Endothelial cell of umbilical vein (primary cell): ENCODE data around the gene CSNK2B. TPM values are rescaled to one million over a fixed set of nuclear protein-coding genes. Genes with fewer than 3 reads are reported as not detected.
A peak's percentile ranks its signal among the peaks of the same experiment; 100 is the strongest.

Experiments used
- BruUV-seq: library from RNA; stranded (reverse); fragments of 400-500 nt; replicated peaks from 2 replicates; lab custom pipeline; 2021; lab: Mats Ljungman, UMichigan
- CTCF ChIA-PET: fragments of 300-600, 350-600 bp; sonication (Branson Sonifier 250); formaldehyde crosslinking; loops from one replicate; lab custom pipeline; 2021; ENCODE audit warnings: antibody characterized with exemption, inconsistent platforms; lab: Charles Lee
- POLR2A ChIA-PET: fragments of 300-600, 350-600 bp; sonication (Branson Sonifier 250); formaldehyde crosslinking; loops from one replicate; lab custom pipeline; 2021; ENCODE audit warnings: antibody characterized with exemption, inconsistent platforms; lab: Charles Lee
- DNase-seq: peaks from one replicate; pipeline ENCODE4 v3.0.0-alpha.2; 2011; ENCODE audit warnings: low read depth, low spot score
- FAIRE-seq: peaks from 2 replicates; lab custom pipeline; 2011; peaks lifted over from hg19 to GRCh38; lab: Jason Lieb, UNC
- H2AFZ ChIP-seq: 2 replicates; pipeline ENCODE4 v1.6.0; 2012; ENCODE audit warnings: low read depth, low read length, control low read depth, inconsistent platforms
- H3K27ac ChIP-seq: 2 replicates; pipeline ENCODE4 v1.5.1; 2011; ENCODE audit warnings: low read depth, mild to moderate bottlenecking, control low read depth, low read length, moderate library complexity; ENCODE audit not compliant: insufficient read depth
- H3K27me3 ChIP-seq, 2 experiments: 2 replicates each; pipeline versions ENCODE4 v1.6.0 to v1.6.1; 2011; ENCODE audit warnings: low read length in 2 of 2, mixed read lengths in 1 of 2; ENCODE audit not compliant: control insufficient read depth in 2 of 2, insufficient read depth in 2 of 2
- H3K36me3 ChIP-seq, 2 experiments: 2 replicates in 1 of 2; 3 replicates in 1 of 2; pipeline ENCODE4 v1.5.1; 2011; ENCODE audit warnings: low read length in 2 of 2, mild to moderate bottlenecking in 1 of 2, moderate library complexity in 1 of 2; ENCODE audit not compliant: control insufficient read depth in 2 of 2, insufficient read depth in 2 of 2; ENCODE audit errors: extremely low read depth in 1 of 2
- H3K4me1 ChIP-seq: 3 replicates; pipeline ENCODE4 v1.5.1; 2011; ENCODE audit warnings: mild to moderate bottlenecking, low read length; ENCODE audit not compliant: control insufficient read depth, insufficient read depth; ENCODE audit errors: extremely low read depth
- H3K4me2 ChIP-seq: 2 replicates; pipeline ENCODE4 v1.6.1; 2011; ENCODE audit warnings: low read length, control low read depth, mixed read lengths; ENCODE audit not compliant: insufficient read depth
- H3K4me3 ChIP-seq, 3 experiments: fragments of 200-600 bp in 1 of 3; sonication (generic), shearing (Covaris generic) in 1 of 3; replicated peaks in 1 of 3; 2 replicates each; pipeline ENCODE4 v1.5.1; 2011 to 2016; ENCODE audit warnings: control low read depth in 3 of 3, low read length in 3 of 3, mild to moderate bottlenecking in 2 of 3, inconsistent platforms in 1 of 3, low read depth in 1 of 3, moderate library complexity in 1 of 3; ENCODE audit not compliant: insufficient read depth in 1 of 3
- H3K79me2 ChIP-seq: 2 replicates; pipeline ENCODE4 v1.6.0; 2012; ENCODE audit warnings: low read length, inconsistent platforms; ENCODE audit not compliant: control insufficient read depth, insufficient read depth
- H3K9ac ChIP-seq: replicated peaks from 2 replicates; pipeline ENCODE3; 2011; ENCODE audit warnings: low read length, control low read depth; ENCODE audit not compliant: insufficient read depth; ENCODE audit errors: extremely low read depth
- H3K9me1 ChIP-seq: replicated peaks from 3 replicates; pipeline ENCODE4 v1.6.0; 2011; ENCODE audit warnings: mild to moderate bottlenecking, low read length; ENCODE audit not compliant: control insufficient read depth, insufficient read depth; ENCODE audit errors: extremely low read depth
- H3K9me3 ChIP-seq: replicated peaks from 2 replicates; pipeline ENCODE4 v1.5.1; 2012; ENCODE audit warnings: low read length, inconsistent platforms; ENCODE audit not compliant: control insufficient read depth, insufficient read depth
- H4K20me1 ChIP-seq: replicated peaks from 2 replicates; pipeline ENCODE3; 2011; ENCODE audit warnings: mild to moderate bottlenecking, low read length; ENCODE audit not compliant: control insufficient read depth, insufficient read depth; ENCODE audit errors: extremely low read depth
- CTCF ChIP-seq, 2 donors: IDR thresholded peaks; 1 replicate in 1 of 2; 2 replicates in 1 of 2; pipeline ENCODE4 v1.5.1; 2011; ENCODE audit warnings: low read length in 2 of 2, mild to moderate bottlenecking in 2 of 2, moderate library complexity in 2 of 2, control low read depth in 1 of 2, inconsistent platforms in 1 of 2, low read depth in 1 of 2; ENCODE audit not compliant: insufficient read depth in 1 of 2; ENCODE audit errors: extremely low read depth in 1 of 2
- EZH2 ChIP-seq: IDR thresholded peaks from 2 replicates; pipeline ENCODE4 v1.6.1; 2012; ENCODE audit warnings: borderline replicate concordance, low read depth, mild to moderate bottlenecking, moderate library complexity, low read length, inconsistent platforms; ENCODE audit not compliant: severe bottlenecking
- GATA2 ChIP-seq: IDR thresholded peaks from 2 replicates; pipeline ENCODE4 v1.7.0; 2011; ENCODE audit warnings: low read depth, mild to moderate bottlenecking, moderate library complexity, mixed read lengths, low read length; ENCODE audit not compliant: insufficient read length, insufficient read depth
- JUN ChIP-seq: IDR thresholded peaks from 2 replicates; pipeline ENCODE4 v1.6.1; 2011; ENCODE audit warnings: borderline replicate concordance, low read depth; ENCODE audit not compliant: insufficient read length, insufficient read depth
- MAX ChIP-seq: IDR thresholded peaks from 2 replicates; pipeline ENCODE4 v1.6.1; 2011; ENCODE audit not compliant: insufficient read depth, insufficient read length
- MYC ChIP-seq: IDR thresholded peaks from one replicate; pipeline ENCODE4 v1.6.1; 2011; ENCODE audit warnings: mild to moderate bottlenecking, low read depth, low read length
- POLR2A ChIP-seq: IDR thresholded peaks from 2 replicates; pipeline ENCODE4 v1.6.1; 2012; ENCODE audit warnings: low read depth, mild to moderate bottlenecking, control low read depth, low read length
- POLR2AphosphoS5 ChIP-seq: IDR thresholded peaks from 2 replicates; pipeline ENCODE4 v1.6.1; 2012; ENCODE audit warnings: low read depth, mild to moderate bottlenecking, control low read depth, low read length, moderate library complexity; ENCODE audit not compliant: insufficient read depth
- dilution Hi-C: fragments of 300-500 bp; cut with MboI; formaldehyde crosslinking; loops from one replicate; pipeline ENCODE4 v1.15.0; 2019; ENCODE audit warnings: low sequenced_read_pairs; ENCODE audit not compliant: extremely low pct_ligation_motif_present
- intact Hi-C: fragments of 100-400 bp; cut with micrococcal nuclease; formaldehyde crosslinking; loops from one replicate; pipeline ENCODE4 v1.10.0; 2022
- polyA plus RNA-seq, 4 experiments: library from polyadenylated mRNA; depleted of rRNA in 3 of 4; stranded (reverse) in 3 of 4; unstranded in 1 of 4; fragments of >200 nt; gene quantifications; 2 replicates each; pipeline versions ENCODE4 v1.2.1 to v1.2.3, GENCODE V29; 2011 to 2012; ENCODE audit warnings: missing spikeins in 1 of 4
- total RNA-seq: library from RNA; stranded (reverse); gene quantifications from 2 replicates; pipeline ENCODE4 v1.2.3, GENCODE V29; 2021

Gene CSNK2B
- total and polyA plus RNA-seq, 2 donors (not counting 3 experiments of a cell fraction or from before 2014, with no cell fraction given): 159 to 206 TPM

- dilution Hi-C loops: no loop called here
- FAIRE-seq: peak; percentile 100
Observed at GRCh38 chr6:31702819-31703716, 37.2 kb downstream of the CSNK2B start, which contains the start of gene ABHD16A. TSS of gene ABHD16A (minus strand) at chr6:31703324. CDS start at chr6:31703281, 43 bp downstream.

More at GRCh38 chr6:31702819-31703716, 37.2 kb downstream of the CSNK2B start, which contains the start of gene ABHD16A:
- Histone ChIP-seq H3K4me3 (peak within 1 kb of the TSS; percentile 59 to 80 (median 74)), H4K20me1 (no peaks in the 10 kb centered on the region), H3K9ac (peak within 1 kb of the TSS; percentile 90), H3K4me1 (peaks cover 11% of the 10 kb centered on the region), H3K9me3 (no peaks in the 10 kb centered on the region), H3K9me1 (no peaks in the 10 kb centered on the region), H3K79me2 (peaks cover 21% of the 10 kb centered on the region), H2AFZ (peak within 1 kb of the TSS; percentile 76), H3K27me3 (no peaks in the 10 kb centered on the region), H3K4me2 (peak within 1 kb of the TSS; percentile 81), H3K27ac (peak within 1 kb of the TSS; percentile 77), H3K36me3 (no peaks in the 10 kb centered on the region)
- DNase-seq: peak; percentile 99
- peak in 1 of 2 donors; percentile 3 for TF ChIP-seq CTCF (IDR thresholded peaks at IDR 0.05; ENCODE audit: extremely low read depth in 1 of 2, insufficient read depth in 1 of 2, low read depth in 1 of 2, low read length in 2 of 2)
- peak; percentile 7 for TF ChIP-seq MAX
- TF ChIP-seq MYC: no peak
- TF ChIP-seq POLR2AphosphoS5: peak; percentile 90
- TF ChIP-seq EZH2: no peak
- TF ChIP-seq GATA2: no peak
- peak; percentile 97 for TF ChIP-seq POLR2A
- TF ChIP-seq JUN: no peak
- ChIA-PET CTCF (interaction anchor here (1.0 to 1.9 kb wide), 12 partner anchors 8 to 128 kb away, joined by 3 to 9 read pairs (median 6); partner anchors contain the start of genes DDAH2, LSM2, LY6G5C and LY6G6D), POLR2A (interaction anchor here (0.7 to 1.2 kb wide), 6 partner anchors 8 to 124 kb away, joined by 3 to 6 read pairs (median 4); partner anchors contain the start of genes DDAH2, GPANK1, HSPA1B and MSH5)
- intact Hi-C loops: loop anchor here (1.0 to 2.0 kb wide), 7 partner anchors 22 to 124 kb away; partner anchors contain the start of genes BAG6, HSPA1B, LY6G5C and PRRC2A
- BruUV-seq: TSS peak; percentile 80
